HTERT RPE-1 (cell line): ENCODE data around the gene BUB3.

Experiments used
- in situ Hi-C: fragments of 300-500 bp; cut with MboI; formaldehyde crosslinking; loops from 4 replicates; pipeline ENCODE4 v1.14.3; 2020; ENCODE audit warnings: low sequenced_read_pairs

BUB3 gene

GRCh38 chr10:123140983-123141390 is 13.2 kb upstream of the BUB3 start:
- in situ Hi-C loops, result no loop called here

DNA sequence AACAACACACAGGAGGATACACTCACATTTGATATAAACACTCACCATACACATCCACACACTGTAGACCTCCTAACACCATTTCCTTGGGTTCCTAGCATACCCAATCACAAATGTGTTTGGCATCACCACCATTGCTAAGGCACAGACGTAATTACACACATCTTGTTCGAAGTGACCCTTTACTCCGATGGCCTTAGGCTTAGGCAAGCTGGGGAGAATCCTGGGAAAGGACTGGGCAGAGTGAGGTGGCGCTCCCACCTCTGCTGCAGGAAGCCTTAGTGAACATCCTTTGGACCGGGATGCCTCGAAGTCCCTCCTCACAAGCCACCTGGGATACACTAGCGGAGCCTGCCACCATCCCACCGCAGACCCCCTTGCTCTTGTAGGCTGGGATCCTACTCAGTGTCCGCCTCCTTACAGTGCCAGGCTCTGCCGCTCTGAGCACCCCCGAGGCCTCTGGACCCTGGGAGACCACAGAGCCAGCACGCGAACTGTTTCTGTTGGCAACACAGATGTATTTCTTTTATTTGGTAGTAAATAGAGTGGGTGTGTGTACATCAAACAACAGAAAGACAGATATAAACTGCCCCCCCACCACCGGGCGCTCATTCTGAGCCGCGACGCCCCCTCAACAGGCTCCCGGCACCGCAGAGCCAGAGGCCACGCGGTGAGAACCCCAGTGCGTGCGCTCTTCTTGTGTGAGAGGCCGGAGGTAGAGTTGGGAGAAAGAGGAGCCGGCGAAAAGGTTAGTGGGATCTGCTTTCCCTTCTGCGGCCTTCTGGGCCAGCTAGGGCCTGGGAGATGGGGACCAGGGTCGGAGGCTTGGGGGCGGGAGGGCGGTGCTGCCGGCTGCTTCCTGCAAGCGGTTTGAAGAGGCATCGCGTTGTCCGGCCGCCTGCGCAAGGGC is 12.2 kb upstream of the BUB3 start:
- in situ Hi-C loops, result no loop called here

DNA sequence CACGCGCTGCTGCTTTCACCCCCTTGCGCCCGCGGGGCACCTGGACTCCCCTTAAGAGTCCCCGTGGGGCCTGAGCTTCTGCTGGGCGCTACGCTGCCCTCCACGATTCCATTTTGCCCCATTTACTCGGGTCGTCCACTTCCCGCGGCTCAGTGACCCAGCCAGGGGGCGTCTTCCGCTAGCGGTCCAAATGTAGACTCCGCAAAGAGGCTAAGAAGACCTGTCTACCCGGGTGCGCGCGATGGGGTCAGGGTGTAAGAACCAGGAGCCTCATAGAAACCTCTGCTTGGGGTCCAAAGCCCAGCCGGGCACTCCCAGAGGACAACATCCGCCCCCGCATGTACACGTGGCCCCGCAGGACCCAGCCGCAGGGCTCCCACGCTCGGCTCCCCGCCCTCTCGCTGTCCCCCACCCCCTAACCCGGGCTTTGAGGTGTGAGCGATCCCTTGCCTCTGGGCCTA is 11.5 kb upstream of the BUB3 start:
- in situ Hi-C loops, result no loop called here

- in situ Hi-C loops, result no loop called here
Measured at GRCh38 chr10:123143162-123143824, 10.9 kb upstream of the BUB3 start.

DNA sequence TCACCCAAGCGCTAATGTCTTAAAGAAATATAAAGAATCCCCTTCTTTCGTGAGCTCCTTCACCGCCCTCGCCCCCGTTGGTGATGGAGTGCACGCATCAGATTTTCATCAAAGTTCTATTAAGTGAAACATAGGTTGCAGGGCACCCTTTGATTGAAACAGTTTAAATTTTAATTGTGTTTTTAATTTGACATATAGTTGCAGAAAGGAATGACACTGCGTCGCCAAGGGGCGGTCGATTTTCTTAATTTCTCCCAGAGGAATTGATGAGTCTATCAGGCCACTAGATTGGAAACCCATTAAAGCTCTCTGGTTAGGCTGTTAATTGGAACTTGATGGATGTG is 10.4 kb upstream of the BUB3 start:
- in situ Hi-C loops, result no loop called here

DNA sequence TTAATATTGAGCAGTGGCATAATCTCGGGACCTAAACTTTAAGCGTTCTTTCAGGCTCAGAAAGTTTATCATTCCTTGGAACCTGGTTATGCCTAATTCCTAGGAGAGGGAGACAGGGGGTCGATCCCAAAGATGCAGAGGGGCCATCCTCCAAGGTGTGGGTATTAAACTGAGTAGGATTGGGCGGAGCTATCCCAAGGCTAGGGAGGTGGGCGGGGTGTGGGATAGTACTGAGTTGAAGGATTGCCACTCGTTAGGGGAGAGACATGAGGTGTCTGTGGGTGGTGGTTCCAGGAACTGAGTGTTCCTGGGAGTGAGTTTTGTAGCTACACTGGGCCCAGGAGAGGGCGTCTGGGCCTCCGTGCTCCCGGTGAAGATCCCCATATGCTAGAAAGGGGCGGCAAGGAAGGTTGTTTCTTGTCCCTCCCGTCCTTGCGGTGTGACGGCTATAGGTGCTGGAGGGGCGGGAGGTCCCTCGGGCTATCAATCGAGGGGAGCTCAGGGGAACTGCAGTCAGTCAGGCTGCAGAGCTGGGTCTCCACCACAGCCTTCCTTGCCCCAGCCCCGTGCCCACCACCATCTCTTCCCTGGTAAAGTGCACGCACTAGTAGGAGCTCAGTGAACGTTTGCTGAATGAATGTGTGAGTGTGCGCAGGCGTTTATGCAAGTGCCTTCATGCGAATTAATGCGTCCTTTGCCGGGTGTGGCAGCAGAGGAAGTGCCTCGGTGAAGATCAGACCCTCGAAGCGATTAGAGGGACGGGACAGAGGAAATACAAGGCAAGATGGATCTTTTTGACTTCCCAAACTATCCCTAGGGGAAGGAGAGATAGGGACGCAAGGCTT is 9.3 kb upstream of the BUB3 start:
- in situ Hi-C loops, result no loop called here

GRCh38 chr10:123145542-123146012 is 8.6 kb upstream of the BUB3 start:
- in situ Hi-C loops, result no loop called here

DNA sequence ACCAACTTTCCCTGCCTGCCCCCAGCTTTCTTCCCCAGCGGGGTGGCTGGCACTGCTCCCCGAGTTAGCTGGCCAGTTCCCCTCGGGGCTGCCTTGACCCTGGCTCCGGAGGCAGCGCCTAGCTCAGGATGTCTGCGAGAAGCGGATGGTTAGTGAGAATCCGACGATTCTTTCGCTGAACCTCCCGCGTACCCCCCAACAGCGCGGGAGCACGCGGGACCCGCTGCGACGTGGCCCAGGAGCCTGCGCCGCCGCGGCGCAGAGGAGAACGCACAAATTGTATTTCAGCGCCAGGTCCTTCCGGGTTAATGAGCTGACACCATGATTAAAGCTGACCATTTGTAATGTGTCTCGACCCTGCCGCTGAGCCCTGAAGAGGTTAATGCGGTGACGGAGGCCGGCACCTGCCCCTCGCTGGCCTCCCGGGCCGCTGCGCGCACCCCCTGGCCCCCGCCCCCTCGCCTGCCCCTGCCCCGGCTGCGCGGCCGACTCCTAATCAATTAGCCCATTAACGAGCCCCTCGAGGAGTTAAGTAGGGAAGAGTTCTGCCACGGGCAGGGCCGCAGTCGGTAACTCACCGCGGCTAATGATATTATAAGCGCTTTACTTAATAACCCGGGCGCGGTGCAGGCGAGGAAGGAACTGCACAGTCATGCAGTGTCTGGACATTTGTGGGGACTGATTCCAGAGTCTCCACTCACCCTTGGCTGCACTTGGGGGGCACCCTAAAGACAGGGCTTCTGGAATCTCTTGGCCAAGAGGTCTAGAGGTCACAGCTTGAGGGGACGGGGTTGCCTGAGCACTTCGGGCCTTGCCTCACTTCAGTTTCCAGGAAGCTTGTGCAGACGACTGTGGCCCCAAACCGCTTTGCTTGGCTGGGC is 7.9 kb upstream of the BUB3 start:
- in situ Hi-C loops, result no loop called here

- in situ Hi-C loops, result no loop called here
Measured at GRCh38 chr10:123146894-123147634, 7.1 kb upstream of the BUB3 start.

GRCh38 chr10:123147635-123148413 is 6.4 kb upstream of the BUB3 start, which contains the start of gene HMX2:
HMX2 (plus strand) TSS chr10:123148136; CDS start chr10:123148379, 243 bp downstream.
- in situ Hi-C loops, result no loop called here

DNA sequence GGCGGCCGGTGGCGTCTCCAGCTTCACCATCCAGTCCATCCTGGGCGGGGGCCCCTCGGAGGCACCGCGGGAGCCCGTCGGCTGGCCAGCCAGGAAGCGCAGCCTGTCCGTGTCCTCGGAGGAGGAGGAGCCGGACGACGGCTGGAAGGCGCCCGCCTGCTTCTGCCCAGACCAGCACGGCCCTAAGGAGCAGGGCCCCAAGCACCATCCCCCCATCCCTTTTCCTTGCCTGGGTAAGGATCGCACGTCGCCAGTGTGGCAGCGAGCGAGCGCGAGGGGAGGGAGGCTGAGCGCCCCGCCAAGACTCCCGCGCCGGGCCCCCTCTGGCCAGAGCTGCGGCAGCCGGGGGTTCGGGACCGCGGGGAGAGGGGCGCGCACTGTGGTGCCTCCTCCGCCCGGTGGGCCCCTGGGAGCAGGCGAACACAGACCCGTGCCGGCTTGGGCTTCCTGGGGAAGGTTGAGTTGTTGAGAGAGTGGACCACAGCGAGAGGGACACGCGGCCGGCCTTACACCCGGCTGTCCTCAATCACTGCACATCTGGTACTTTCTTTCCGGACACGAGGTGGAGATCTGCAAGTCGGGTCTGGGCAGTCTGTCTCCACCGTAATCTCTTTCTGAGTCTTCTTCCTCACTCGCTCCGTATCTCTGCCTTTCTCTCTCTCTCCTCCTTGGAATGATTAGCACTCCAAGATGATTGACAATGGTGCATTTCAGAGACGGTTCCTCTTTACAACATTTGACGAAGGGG is 5.6 kb upstream of the BUB3 start:
- in situ Hi-C loops, result no loop called here

GRCh38 chr10:123149162-123149567 is 5.0 kb upstream of the BUB3 start:
- in situ Hi-C loops, result no loop called here

DNA sequence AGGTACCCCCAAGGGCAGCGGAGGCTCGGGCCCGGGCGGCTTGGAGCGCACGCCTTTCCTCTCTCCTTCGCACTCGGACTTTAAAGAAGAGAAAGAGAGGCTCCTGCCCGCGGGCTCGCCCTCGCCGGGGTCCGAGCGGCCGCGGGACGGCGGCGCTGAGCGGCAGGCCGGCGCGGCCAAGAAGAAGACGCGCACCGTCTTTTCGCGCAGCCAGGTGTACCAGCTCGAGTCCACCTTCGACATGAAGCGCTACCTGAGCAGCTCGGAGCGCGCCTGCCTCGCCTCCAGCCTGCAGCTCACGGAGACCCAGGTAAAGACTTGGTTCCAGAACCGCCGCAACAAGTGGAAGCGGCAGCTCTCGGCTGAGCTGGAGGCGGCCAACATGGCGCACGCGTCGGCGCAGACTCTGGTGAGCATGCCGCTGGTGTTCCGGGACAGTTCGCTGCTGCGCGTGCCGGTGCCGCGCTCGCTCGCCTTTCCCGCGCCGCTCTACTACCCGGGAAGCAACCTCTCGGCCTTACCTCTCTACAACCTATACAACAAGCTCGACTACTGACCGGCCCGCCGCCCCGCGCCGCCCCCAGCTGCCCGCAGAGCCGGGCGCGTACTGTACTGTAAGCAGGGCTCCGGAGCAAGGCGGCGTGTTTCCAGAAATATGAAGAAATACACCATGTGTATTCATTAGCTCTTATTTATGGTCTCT is 4.5 kb upstream of the BUB3 start:
- in situ Hi-C loops, result no loop called here

GRCh38 chr10:123150271-123150985 is 3.8 kb upstream of the BUB3 start:
- in situ Hi-C loops, result no loop called here

DNA sequence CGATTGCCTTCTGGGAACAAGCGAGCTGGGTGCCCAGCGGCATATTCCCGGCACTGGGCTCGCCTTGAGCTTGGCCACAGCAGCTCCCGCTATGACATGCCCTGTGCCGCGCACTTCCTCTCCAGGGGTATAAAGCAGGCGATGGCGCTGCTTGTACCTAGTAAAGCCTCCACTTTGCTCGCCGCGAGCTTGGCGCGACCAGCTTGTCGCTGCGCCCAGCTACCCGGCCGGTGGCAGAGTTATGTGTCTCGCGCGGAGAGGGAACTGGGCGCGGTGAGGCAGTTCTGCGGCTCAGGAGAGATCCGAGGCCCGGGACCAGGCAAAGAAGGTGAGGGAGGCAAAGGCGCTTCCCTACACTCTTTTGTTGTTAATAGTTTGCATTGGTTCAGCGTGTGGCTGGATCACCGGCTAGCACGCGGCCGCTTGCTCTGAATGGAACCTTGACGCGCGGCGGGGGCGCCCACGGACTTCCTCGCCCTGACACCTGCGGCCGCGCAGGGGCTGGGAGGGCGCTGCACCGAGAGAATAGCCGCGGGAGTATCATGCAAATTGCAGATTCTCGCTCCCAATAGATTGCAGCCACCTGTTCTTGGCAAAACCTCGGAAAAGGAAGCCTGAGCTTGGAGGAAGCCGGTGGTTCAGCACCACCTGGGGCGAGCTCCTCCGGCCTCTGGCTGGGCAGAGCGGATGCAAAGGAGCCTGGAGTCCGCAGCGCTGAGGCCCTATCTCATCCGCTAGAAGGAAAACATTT is 3.0 kb upstream of the BUB3 start:
- in situ Hi-C loops, result no loop called here

GRCh38 chr10:123151737-123152135 is 2.5 kb upstream of the BUB3 start:
- in situ Hi-C loops, result no loop called here
